K562 (cell line): ENCODE data around the gene SLC39A11. TPM values are rescaled to one million over a fixed set of nuclear protein-coding genes. Genes with fewer than 3 reads are reported as not detected.

Source experiments
- CHD2 ChIP-seq: IDR thresholded peaks from 2 replicates; pipeline ENCODE4 v1.6.1; 2011; ENCODE audit warnings: low read depth, low read length
- EGR1 ChIP-seq: fragments of 450-650 bp; conservative IDR thresholded peaks from 2 replicates; pipeline ENCODE4 v1.6.1; 2017; ENCODE audit warnings: mild to moderate bottlenecking
- ETV5 ChIP-seq: sonication (generic); formaldehyde crosslinking; IDR thresholded peaks from 2 replicates; pipeline ENCODE4 v1.4.0; 2020; ENCODE audit warnings: low read depth, mild to moderate bottlenecking, missing genetic modification reagents
- IRF2 ChIP-seq: sonication (generic); formaldehyde crosslinking; IDR thresholded peaks from 2 replicates; pipeline ENCODE4 v1.8.1; 2022; ENCODE audit warnings: mild to moderate bottlenecking, missing genetic modification reagents
- JUN ChIP-seq, 2 experiments: sonication (generic) in 1 of 2; formaldehyde crosslinking in 1 of 2; IDR thresholded peaks; 2 replicates each; pipeline versions ENCODE4 v1.6.1 to v1.8.0; 2012 to 2022; ENCODE audit warnings: borderline replicate concordance in 2 of 2, mild to moderate bottlenecking in 2 of 2, improper control_type of control experiment in 1 of 2, low read depth in 1 of 2, low read length in 1 of 2, missing genetic modification reagents in 1 of 2
- JUND ChIP-seq, 2 experiments: IDR thresholded peaks; 2 replicates in 1 of 2; 3 replicates in 1 of 2; pipeline ENCODE4 v1.6.1; 2011; ENCODE audit warnings: borderline replicate concordance in 2 of 2, low read depth in 2 of 2, low read length in 2 of 2, improper control_type of control experiment in 1 of 2, missing biosample characterization in 1 of 2, missing genetic modification characterization in 1 of 2, missing genetic modification reagents in 1 of 2
- NCOR1 ChIP-seq: fragments of 450-650 bp; IDR thresholded peaks from 2 replicates; pipeline ENCODE4 v1.6.1; 2016; ENCODE audit warnings: mild to moderate bottlenecking, moderate library complexity
- NEUROD1 ChIP-seq: fragments of 150-350 bp; IDR thresholded peaks from 2 replicates; pipeline ENCODE4 v1.6.1; 2014; ENCODE audit warnings: borderline replicate concordance, low read length, low read depth; ENCODE audit not compliant: partially characterized antibody
- PHF21A ChIP-seq: fragments of 450-650 bp; IDR thresholded peaks from 2 replicates; pipeline ENCODE4 v1.6.1; 2017; ENCODE audit warnings: low read depth, borderline replicate concordance
- RAD21 ChIP-seq, 2 experiments: fragments of 250-450 bp in 1 of 2; fragments of 450-650 bp in 1 of 2; sonication (Bioruptor Pico) in 1 of 2; formaldehyde crosslinking in 1 of 2; IDR thresholded peaks in 1 of 2; conservative IDR thresholded peaks in 1 of 2; 2 replicates each; pipeline versions ENCODE4 v1.4.0 to v1.8.0; 2020 to 2022; ENCODE audit warnings: mild to moderate bottlenecking in 2 of 2, moderate library complexity in 1 of 2
- RFX7 ChIP-seq: fragments of 250-450 bp; sonication (Bioruptor Pico); IDR thresholded peaks from 2 replicates; pipeline ENCODE4 v1.5.1; 2021; ENCODE audit warnings: mild to moderate bottlenecking
- SIN3A ChIP-seq, 2 experiments: fragments of 150-350 bp in 1 of 2; IDR thresholded peaks; 2 replicates each; pipeline ENCODE4 v1.6.1; 2011 to 2016; ENCODE audit warnings: borderline replicate concordance in 2 of 2, low read depth in 2 of 2, low read length in 2 of 2, mild to moderate bottlenecking in 2 of 2, moderate library complexity in 2 of 2; ENCODE audit not compliant: control insufficient read depth in 1 of 2
- SMARCA5 ChIP-seq: fragments of 450-650 bp; IDR thresholded peaks from 2 replicates; pipeline ENCODE4 v1.6.1; 2016
- SRSF9 ChIP-seq: fragments of 200-400 bp; formaldehyde crosslinking; IDR thresholded peaks from 2 replicates; pipeline ENCODE4 v1.6.1; 2017; ENCODE audit warnings: low read depth, low read length, borderline replicate concordance
- THRAP3 ChIP-seq: fragments of 450-650 bp; IDR thresholded peaks from 2 replicates; pipeline ENCODE4 v1.6.1; 2016; ENCODE audit warnings: mild to moderate bottlenecking, inconsistent platforms, borderline replicate concordance
- TRIM25 ChIP-seq: fragments of 450-650 bp; IDR thresholded peaks from 2 replicates; pipeline ENCODE4 v1.7.0; 2016; ENCODE audit warnings: borderline replicate concordance
- TRIM28 ChIP-seq: fragments of 450-650 bp; IDR thresholded peaks from 2 replicates; pipeline ENCODE4 v1.6.1; 2017
- ZBTB43 ChIP-seq: sonication (generic); formaldehyde crosslinking; IDR thresholded peaks from 2 replicates; pipeline ENCODE4 v1.8.0; 2023; ENCODE audit warnings: mild to moderate bottlenecking, missing genetic modification reagents
- ZBTB8A ChIP-seq: fragments of 450-650 bp; IDR thresholded peaks from 2 replicates; pipeline ENCODE4 v1.6.1; 2018; ENCODE audit warnings: mild to moderate bottlenecking, moderate library complexity; ENCODE audit not compliant: partially characterized antibody
- ZKSCAN3 ChIP-seq: fragments of 250-450 bp; sonication (Bioruptor Pico); IDR thresholded peaks from 2 replicates; pipeline ENCODE4 v1.4.0; 2020
- ZNF133 ChIP-seq: fragments of 250-450 bp; sonication (Bioruptor Pico); IDR thresholded peaks from 2 replicates; pipeline ENCODE4 v1.4.0; 2020; ENCODE audit warnings: mild to moderate bottlenecking
- ZNF146 ChIP-seq: IDR thresholded peaks from one replicate; pipeline ENCODE4 v1.6.1; 2018; ENCODE audit warnings: missing compliant biosample characterization; ENCODE audit not compliant: unreplicated experiment
- ZNF224 ChIP-seq: sonication (generic); formaldehyde crosslinking; IDR thresholded peaks from 2 replicates; pipeline ENCODE4 v1.8.0; 2022; ENCODE audit warnings: mild to moderate bottlenecking, missing genetic modification reagents
- ZNF316 ChIP-seq: fragments of 450-650 bp; IDR thresholded peaks from 2 replicates; pipeline ENCODE4 v1.6.1; 2016
- ZNF431 ChIP-seq: sonication (generic); formaldehyde crosslinking; IDR thresholded peaks from 2 replicates; pipeline ENCODE4 v1.8.0; 2022; ENCODE audit warnings: mild to moderate bottlenecking, missing genetic modification reagents
- ZNF445 ChIP-seq: fragments of 250-450 bp; sonication (Bioruptor Pico); IDR thresholded peaks from 2 replicates; pipeline ENCODE4 v1.4.0; 2020; ENCODE audit warnings: low read depth, mild to moderate bottlenecking, moderate library complexity
- polyA plus RNA-seq, 8 experiments: library from polyadenylated mRNA; depleted of rRNA in 4 of 8; stranded (reverse) in 5 of 8; unstranded in 3 of 8; fragments of >200 nt; fragmentation: Nextera tagmentation in 2 of 8; fragmentation: Illumina TruSeq in 1 of 8; extraction: Ambion mirVana in 2 of 8; extraction: Trizol in 1 of 8; gene quantifications; 2 replicates each; pipeline versions ENCODE4 v1.2.1 to v1.2.3, GENCODE V29; 2011 to 2014; ENCODE audit warnings: inconsistent platforms in 1 of 8, missing spikeins in 1 of 8
- total RNA-seq, 7 experiments: library from RNA; depleted of rRNA in 6 of 7; stranded (reverse); fragments of >200 nt in 6 of 7; fragmentation: Illumina TruSeq in 2 of 7; extraction: Trizol in 2 of 7; gene quantifications; 2 replicates each; pipeline versions ENCODE4 v1.2.1 to v1.2.3, GENCODE V29; 2011 to 2021; ENCODE audit warnings: low replicate concordance in 1 of 7

SLC39A11 gene
- total and polyA plus RNA-seq, 9 of the 15 experiments (the other 6 are each of a cell fraction or from before 2014, with no cell fraction given) = 10.5 to 26.4 (median 13.4) TPM

GRCh38 chr17:72977771-72978417, 114.6 kb downstream of the SLC39A11 start (continued):
- no peak for TF ChIP-seq ZNF445 (CRISPR knock-in tag)
- no peak for TF ChIP-seq ZBTB8A
- no peak for TF ChIP-seq SIN3A (IDR thresholded peaks at IDR 0.05; ENCODE audit: borderline replicate concordance in 2 of 2, control insufficient read depth in 1 of 2, low read depth in 2 of 2, low read length in 2 of 2)
- TF ChIP-seq RAD21 (CRISPR knock-in tag; conservative IDR thresholded peaks at IDR 0.05 in 1 of 2, IDR thresholded peaks at IDR 0.05 in 1 of 2) = no peak
- no peak for TF ChIP-seq ZKSCAN3 (CRISPR knock-in tag)
- no peak for TF ChIP-seq ZNF133
- TF ChIP-seq EGR1 = no peak; the same call in 1 of the 2 replicates
- peak; percentile 41; the same call in 1 of the 2 replicates for TF ChIP-seq JUN (IDR thresholded peaks at IDR 0.05; ENCODE audit: borderline replicate concordance, low read depth, low read length)
- TF ChIP-seq JUN (CRISPR knock-in tag; IDR thresholded peaks at IDR 0.05; ENCODE audit: borderline replicate concordance) = peak; percentile 74; the same call in 1 of the 2 replicates
- no peak for TF ChIP-seq RFX7 (CRISPR knock-in tag)
- no peak for TF ChIP-seq TRIM25
- TF ChIP-seq SMARCA5 = no peak
- no peak for TF ChIP-seq ZNF224 (CRISPR knock-in tag)
- no peak for TF ChIP-seq PHF21A
- TF ChIP-seq SRSF9 = no peak
- TF ChIP-seq JUND (IDR thresholded peaks at IDR 0.05; ENCODE audit: borderline replicate concordance, low read depth, low read length) = peak; percentile 45
- TF ChIP-seq JUND (tag; IDR thresholded peaks at IDR 0.05; ENCODE audit: borderline replicate concordance, low read depth, low read length) = peak; percentile 22; the same call in 1 of the 3 replicates
- no peak for TF ChIP-seq ETV5 (CRISPR knock-in tag)
- TF ChIP-seq NEUROD1 = no peak
- TF ChIP-seq NCOR1 = no peak
- no peak for TF ChIP-seq CHD2
- no peak for TF ChIP-seq IRF2 (CRISPR knock-in tag)
- no peak for TF ChIP-seq ZNF146 (CRISPR knock-in tag)
- no peak for TF ChIP-seq ZNF431 (CRISPR knock-in tag)
- no peak for TF ChIP-seq THRAP3
- TF ChIP-seq ZBTB43 (CRISPR knock-in tag) = no peak
- TF ChIP-seq TRIM28 = peak; percentile 87
- TF ChIP-seq ZNF316 = peak; percentile 85
